Measurements from ENCODE around the gene COL18A1. TPM values are rescaled to one million over a fixed set of nuclear protein-coding genes. Genes with fewer than 3 reads are reported as not detected.

The COL18A1 gene
- polyA plus RNA-seq, 1 of the 3 experiments (the other 2 are of a cell fraction) = 118 TPM

DNA sequence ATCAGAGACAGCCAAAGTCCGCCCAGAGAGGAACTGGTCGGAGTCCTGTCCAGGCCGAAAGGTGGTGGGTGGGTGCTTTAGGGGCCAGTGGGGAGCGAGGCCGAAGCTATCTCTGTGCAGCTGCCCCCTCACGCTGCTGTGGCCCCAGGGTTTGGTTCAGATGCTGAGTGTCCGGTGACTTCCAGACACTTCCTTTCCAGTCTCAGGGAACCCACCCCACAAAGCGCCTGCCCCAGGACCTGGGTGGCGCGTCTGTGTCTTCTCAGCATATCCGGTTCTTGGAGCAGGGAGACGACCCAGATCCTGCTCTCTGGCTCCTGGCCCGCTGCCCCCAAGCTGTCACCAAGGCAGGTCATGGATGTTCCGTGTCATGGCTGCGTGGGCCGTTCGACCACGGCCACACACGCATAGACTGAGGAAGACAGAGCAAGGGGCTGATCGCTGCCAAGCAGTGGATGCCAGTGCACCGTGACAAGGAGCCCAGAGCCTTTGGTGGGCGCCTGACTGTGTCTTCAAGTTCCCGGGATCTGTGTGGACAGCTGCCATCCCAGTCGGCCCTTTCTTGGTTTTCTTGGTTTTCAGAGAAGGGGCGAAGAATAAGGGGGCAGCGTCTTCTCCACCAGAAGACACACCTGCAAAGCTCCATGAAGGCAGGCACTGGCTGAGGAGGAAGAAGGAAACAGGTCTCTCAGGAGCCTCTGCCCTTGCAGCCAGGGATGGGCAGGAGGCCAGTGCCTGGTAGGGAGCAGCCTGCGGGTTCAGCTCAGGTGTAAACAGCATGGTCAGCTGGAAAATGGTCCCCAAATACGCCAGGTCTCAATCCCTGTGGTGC, 22.9 kb upstream of the COL18A1 start:
- Histone ChIP-seq H3F3A (replicated peaks; ENCODE audit: insufficient read depth) (no peaks in the 10 kb centered on the region), H2AFZ (ENCODE audit: low read depth) (no peak overlapping the region), H3K4me2 (no peak overlapping the region), H3K4me3 (ENCODE audit: low read depth in 2 of 2, low read length in 1 of 2) (no peak overlapping the region), H3K79me2 (ENCODE audit: insufficient read depth) (no peaks in the 10 kb centered on the region), H3K9me2 (no peaks in the 10 kb centered on the region), H3K9me3 (no peaks in the 10 kb centered on the region), H3K4me1 (ENCODE audit: control insufficient read depth in 1 of 2, insufficient read depth in 2 of 2, low read depth in 1 of 2, low read length in 1 of 2) (peaks cover 7 to 9% of the 10 kb centered on the region in 2 experiments; a peak in 2 of 4 replicates), H3K36me3 (replicated peaks in 1 of 2; ENCODE audit: control insufficient read depth in 1 of 2, insufficient read depth in 2 of 2, low read length in 1 of 2) (no peaks in the 10 kb centered on the region), H3K27ac (ENCODE audit: low read depth in 2 of 2, low read length in 1 of 2) (no peak overlapping the region), H4K20me1 (ENCODE audit: insufficient read depth) (no peaks in the 10 kb centered on the region), H3K27me3 (ENCODE audit: insufficient read depth) (no peaks in the 10 kb centered on the region), H3K9ac (no peak overlapping the region)
- POLR2A ChIA-PET = no interaction called here
- WGBS (ENCODE audit: low lambda C conversion rate) = 88% methylated on average over 17 of the region's 28 CpGs
- no peak for DNase-seq
- TF ChIP-seq, protein P1, sequence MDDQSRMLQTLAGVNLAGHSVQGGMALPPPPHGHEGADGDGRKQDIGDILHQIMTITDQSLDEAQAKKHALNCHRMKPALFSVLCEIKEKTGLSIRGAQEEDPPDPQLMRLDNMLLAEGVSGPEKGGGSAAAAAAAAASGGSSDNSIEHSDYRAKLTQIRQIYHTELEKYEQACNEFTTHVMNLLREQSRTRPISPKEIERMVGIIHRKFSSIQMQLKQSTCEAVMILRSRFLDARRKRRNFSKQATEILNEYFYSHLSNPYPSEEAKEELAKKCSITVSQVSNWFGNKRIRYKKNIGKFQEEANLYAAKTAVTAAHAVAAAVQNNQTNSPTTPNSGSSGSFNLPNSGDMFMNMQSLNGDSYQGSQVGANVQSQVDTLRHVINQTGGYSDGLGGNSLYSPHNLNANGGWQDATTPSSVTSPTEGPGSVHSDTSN (IDR thresholded peaks at IDR 0.05) = no peak
- CTCF ChIA-PET = no interaction called here

DNA sequence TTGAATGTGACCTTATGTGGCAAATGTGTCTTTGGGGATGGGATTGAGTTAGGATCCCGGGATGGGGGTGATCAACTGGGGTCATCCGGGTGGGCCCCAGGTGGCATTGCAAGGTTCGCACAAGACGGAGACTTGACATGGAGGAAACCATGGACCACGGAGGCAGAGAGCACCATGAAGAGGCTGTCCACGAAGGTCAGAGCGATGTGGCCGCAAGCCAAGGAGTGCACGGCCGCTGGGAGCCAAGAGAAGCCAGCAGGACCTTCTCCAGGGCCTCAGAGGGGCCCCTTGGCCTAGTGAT, 22.3 kb upstream of the COL18A1 start:
- ChIA-PET POLR2A (no interaction called here), CTCF (no interaction called here)
- no peaks in the 10 kb centered on the region for H3K9me2 ChIP-seq
- H3K79me2 ChIP-seq (ENCODE audit: insufficient read depth) = no peaks in the 10 kb centered on the region
- no peak overlapping the region for H3K9ac ChIP-seq
- no peak overlapping the region for H3K4me2 ChIP-seq
- no peak overlapping the region for H3K4me3 ChIP-seq (ENCODE audit: low read depth in 2 of 2, low read length in 1 of 2)
- WGBS (ENCODE audit: low lambda C conversion rate) = 87% methylated on average over 10 of the region's 10 CpGs
- no peak overlapping the region for H2AFZ ChIP-seq (ENCODE audit: low read depth)
- H3F3A ChIP-seq (replicated peaks; ENCODE audit: insufficient read depth) = no peaks in the 10 kb centered on the region
- peaks cover 9 to 13% of the 10 kb centered on the region in 2 experiments; a peak in 2 of 4 replicates for H3K4me1 ChIP-seq (ENCODE audit: control insufficient read depth in 1 of 2, insufficient read depth in 2 of 2, low read depth in 1 of 2, low read length in 1 of 2)
- no peaks in the 10 kb centered on the region for H3K9me3 ChIP-seq
- TF ChIP-seq GATA2 (CRISPR knock-in tag; IDR thresholded peaks at IDR 0.05) (no peak), TAF1 (IDR thresholded peaks at IDR 0.05; ENCODE audit: borderline replicate concordance, low read depth, low read length) (no peak), FOXJ3 (CRISPR knock-in tag; IDR thresholded peaks at IDR 0.05) (no peak), CHD2 (IDR thresholded peaks at IDR 0.05; ENCODE audit: low read length, partially characterized antibody) (no peak), RCOR1 (IDR thresholded peaks at IDR 0.05; ENCODE audit: low read length) (no peak), RAD21 (IDR thresholded peaks at IDR 0.05; ENCODE audit: low read length) (no peak), RFX5 (IDR thresholded peaks at IDR 0.05; ENCODE audit: low read length) (no peak), TCF12 (IDR thresholded peaks at IDR 0.05) (no peak), RXRA (IDR thresholded peaks at IDR 0.05; ENCODE audit: borderline replicate concordance, low read depth) (no peak), YY1 (IDR thresholded peaks at IDR 0.05; ENCODE audit: low read depth) (no peak), JUND (IDR thresholded peaks at IDR 0.05) (no peak)
- no peaks in the 10 kb centered on the region for H4K20me1 ChIP-seq (ENCODE audit: insufficient read depth)
- no peak overlapping the region for H3K27ac ChIP-seq (ENCODE audit: low read depth in 2 of 2, low read length in 1 of 2)
- H3K27me3 ChIP-seq (ENCODE audit: insufficient read depth) = no peaks in the 10 kb centered on the region
- H3K36me3 ChIP-seq (replicated peaks in 1 of 2; ENCODE audit: control insufficient read depth in 1 of 2, insufficient read depth in 2 of 2, low read length in 1 of 2) = no peaks in the 10 kb centered on the region
- no peak for DNase-seq

DNA sequence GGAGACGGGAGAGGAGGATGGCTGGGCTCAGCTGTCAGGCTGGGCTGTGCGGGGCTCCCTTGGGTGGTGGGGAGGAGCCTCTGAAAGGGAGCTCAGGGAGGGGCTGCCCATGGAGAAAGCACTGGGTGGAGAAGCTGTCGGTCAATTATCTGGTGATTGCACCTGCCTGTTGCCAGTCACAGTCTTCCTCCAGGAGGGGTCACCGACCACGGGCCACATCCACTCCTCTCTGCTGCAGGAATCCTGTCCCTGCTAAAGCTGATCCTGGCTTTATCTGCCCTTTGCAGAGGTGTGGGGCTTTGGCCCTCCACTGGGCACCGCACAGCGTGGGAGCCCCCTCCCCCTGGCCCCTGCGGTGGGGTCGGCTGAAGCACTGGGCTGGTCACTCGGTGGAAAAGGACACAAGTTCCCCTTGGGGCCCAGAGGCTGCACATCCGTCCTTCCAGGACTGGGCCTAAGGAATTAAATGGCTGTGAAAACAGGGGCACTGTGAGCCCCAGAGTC, 21.8 kb upstream of the COL18A1 start:
- no peaks in the 10 kb centered on the region for H4K20me1 ChIP-seq (ENCODE audit: insufficient read depth)
- H3K79me2 ChIP-seq (ENCODE audit: insufficient read depth) = no peaks in the 10 kb centered on the region
- peaks cover 9 to 13% of the 10 kb centered on the region in 2 experiments; a peak in 2 of 4 replicates for H3K4me1 ChIP-seq (ENCODE audit: control insufficient read depth in 1 of 2, insufficient read depth in 2 of 2, low read depth in 1 of 2, low read length in 1 of 2)
- no peak overlapping the region for H3K27ac ChIP-seq (ENCODE audit: low read depth in 2 of 2, low read length in 1 of 2)
- H3K9me3 ChIP-seq = no peaks in the 10 kb centered on the region
- DNase-seq = no peak
- H3K36me3 ChIP-seq (replicated peaks in 1 of 2; ENCODE audit: control insufficient read depth in 1 of 2, insufficient read depth in 2 of 2, low read length in 1 of 2) = no peaks in the 10 kb centered on the region
- H3K4me2 ChIP-seq = no peak overlapping the region
- H3K27me3 ChIP-seq (ENCODE audit: insufficient read depth) = no peaks in the 10 kb centered on the region
- H3F3A ChIP-seq (replicated peaks; ENCODE audit: insufficient read depth) = no peaks in the 10 kb centered on the region
- H3K4me3 ChIP-seq (ENCODE audit: low read depth in 2 of 2, low read length in 1 of 2) = no peak overlapping the region
- H3K9me2 ChIP-seq = no peaks in the 10 kb centered on the region
- H3K9ac ChIP-seq = no peak overlapping the region
- no peak overlapping the region for H2AFZ ChIP-seq (ENCODE audit: low read depth)
- POLR2A ChIA-PET = no interaction called here
- whole genome bisulfite sequencing (ENCODE audit: low lambda C conversion rate) = 81% methylated on average over 7 of the region's 11 CpGs
- CTCF ChIA-PET = no interaction called here
- TF ChIP-seq MXI1 (IDR thresholded peaks at IDR 0.05; ENCODE audit: low read depth, low read length) = no peak
- no peak for TF ChIP-seq SIN3A (IDR thresholded peaks at IDR 0.05; ENCODE audit: borderline replicate concordance, low read depth, low read length)
- TF ChIP-seq CHD2 (IDR thresholded peaks at IDR 0.05; ENCODE audit: low read length, partially characterized antibody) = no peak
- TF ChIP-seq EZH2phosphoT487 (IDR thresholded peaks at IDR 0.05; ENCODE audit: borderline replicate concordance, low read depth) = no peak
- TF ChIP-seq EP300 (IDR thresholded peaks at IDR 0.05; ENCODE audit: borderline replicate concordance in 1 of 2, low read depth in 1 of 2, low read length in 1 of 2) = no peak
- TF ChIP-seq FOXM1 (IDR thresholded peaks at IDR 0.05; ENCODE audit: low read depth) = no peak
- no peak for TF ChIP-seq NFIC (IDR thresholded peaks at IDR 0.05; ENCODE audit: borderline replicate concordance)
- TF ChIP-seq RAD21 (IDR thresholded peaks at IDR 0.05; ENCODE audit: low read length) = no peak
- no peak for TF ChIP-seq MEF2A (IDR thresholded peaks at IDR 0.05; ENCODE audit: borderline replicate concordance, low read depth)
- TF ChIP-seq, protein P2, sequence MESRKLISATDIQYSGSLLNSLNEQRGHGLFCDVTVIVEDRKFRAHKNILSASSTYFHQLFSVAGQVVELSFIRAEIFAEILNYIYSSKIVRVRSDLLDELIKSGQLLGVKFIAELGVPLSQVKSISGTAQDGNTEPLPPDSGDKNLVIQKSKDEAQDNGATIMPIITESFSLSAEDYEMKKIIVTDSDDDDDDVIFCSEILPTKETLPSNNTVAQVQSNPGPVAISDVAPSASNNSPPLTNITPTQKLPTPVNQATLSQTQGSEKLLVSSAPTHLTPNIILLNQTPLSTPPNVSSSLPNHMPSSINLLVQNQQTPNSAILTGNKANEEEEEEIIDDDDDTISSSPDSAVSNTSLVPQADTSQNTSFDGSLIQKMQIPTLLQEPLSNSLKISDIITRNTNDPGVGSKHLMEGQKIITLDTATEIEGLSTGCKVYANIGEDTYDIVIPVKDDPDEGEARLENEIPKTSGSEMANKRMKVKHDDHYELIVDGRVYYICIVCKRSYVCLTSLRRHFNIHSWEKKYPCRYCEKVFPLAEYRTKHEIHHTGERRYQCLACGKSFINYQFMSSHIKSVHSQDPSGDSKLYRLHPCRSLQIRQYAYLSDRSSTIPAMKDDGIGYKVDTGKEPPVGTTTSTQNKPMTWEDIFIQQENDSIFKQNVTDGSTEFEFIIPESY (IDR thresholded peaks at IDR 0.05; ENCODE audit: borderline replicate concordance, low read depth) = no peak
